ENCODE measurements around the gene NUDT4. TPM values are rescaled to one million over a fixed set of nuclear protein-coding genes. Genes with fewer than 3 reads are reported as not detected.

Gene NUDT4
- total RNA-seq, 1 donor from 2014 or later: 37.1 TPM

DNA sequence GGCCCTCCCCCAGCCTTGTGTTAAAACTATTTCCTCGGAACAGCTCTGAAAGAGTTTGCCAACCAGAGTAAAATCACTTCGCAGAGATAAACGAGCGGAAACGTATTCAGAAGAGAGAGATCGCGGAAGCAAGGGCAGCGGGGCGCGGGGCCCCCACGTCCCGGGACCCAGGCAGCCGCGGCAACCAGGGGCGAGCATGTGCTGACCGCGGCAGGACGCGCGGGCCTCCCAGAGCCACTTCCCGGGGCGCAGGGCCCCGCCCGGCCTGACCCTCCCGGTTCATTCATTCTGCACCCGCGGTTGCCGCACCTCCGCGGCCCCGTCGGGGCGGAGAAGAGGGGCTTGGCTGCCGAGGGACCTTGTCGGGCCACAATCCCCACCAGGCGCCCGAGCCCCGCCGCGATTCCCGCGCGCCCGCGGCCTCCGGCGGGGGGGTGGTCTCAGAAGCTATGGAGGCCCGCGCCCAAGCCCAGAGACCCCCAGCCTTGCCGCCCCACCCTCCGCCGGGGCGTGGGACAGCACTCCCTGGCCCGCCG is 63.4 kb downstream of the NUDT4 start:
- H3K36me3 ChIP-seq: no peaks in the 10 kb centered on the region
- H3K27ac ChIP-seq: peak overlapping the region; percentile 92
- TF ChIP-seq POLR2AphosphoS5 (IDR thresholded peaks at IDR 0.05; ENCODE audit: insufficient read depth in 1 of 2, low read depth in 1 of 2) (no peak), POLR2A (IDR thresholded peaks at IDR 0.05) (no peak)
- TF ChIP-seq, protein P1, sequence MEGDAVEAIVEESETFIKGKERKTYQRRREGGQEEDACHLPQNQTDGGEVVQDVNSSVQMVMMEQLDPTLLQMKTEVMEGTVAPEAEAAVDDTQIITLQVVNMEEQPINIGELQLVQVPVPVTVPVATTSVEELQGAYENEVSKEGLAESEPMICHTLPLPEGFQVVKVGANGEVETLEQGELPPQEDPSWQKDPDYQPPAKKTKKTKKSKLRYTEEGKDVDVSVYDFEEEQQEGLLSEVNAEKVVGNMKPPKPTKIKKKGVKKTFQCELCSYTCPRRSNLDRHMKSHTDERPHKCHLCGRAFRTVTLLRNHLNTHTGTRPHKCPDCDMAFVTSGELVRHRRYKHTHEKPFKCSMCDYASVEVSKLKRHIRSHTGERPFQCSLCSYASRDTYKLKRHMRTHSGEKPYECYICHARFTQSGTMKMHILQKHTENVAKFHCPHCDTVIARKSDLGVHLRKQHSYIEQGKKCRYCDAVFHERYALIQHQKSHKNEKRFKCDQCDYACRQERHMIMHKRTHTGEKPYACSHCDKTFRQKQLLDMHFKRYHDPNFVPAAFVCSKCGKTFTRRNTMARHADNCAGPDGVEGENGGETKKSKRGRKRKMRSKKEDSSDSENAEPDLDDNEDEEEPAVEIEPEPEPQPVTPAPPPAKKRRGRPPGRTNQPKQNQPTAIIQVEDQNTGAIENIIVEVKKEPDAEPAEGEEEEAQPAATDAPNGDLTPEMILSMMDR (IDR thresholded peaks at IDR 0.05): no peak
- no peak for DNase-seq (ENCODE audit: extremely low spot score in 2 of 2)
- H3K4me1 ChIP-seq: peaks cover 54% of the 10 kb centered on the region
- peak overlapping the region; percentile 81 to 99 for H3K4me3 ChIP-seq
- intact Hi-C loops (cut with DNase I): no loop called here
- H3K9me3 ChIP-seq: no peaks in the 10 kb centered on the region
- no peaks in the 10 kb centered on the region for H3K27me3 ChIP-seq

DNA sequence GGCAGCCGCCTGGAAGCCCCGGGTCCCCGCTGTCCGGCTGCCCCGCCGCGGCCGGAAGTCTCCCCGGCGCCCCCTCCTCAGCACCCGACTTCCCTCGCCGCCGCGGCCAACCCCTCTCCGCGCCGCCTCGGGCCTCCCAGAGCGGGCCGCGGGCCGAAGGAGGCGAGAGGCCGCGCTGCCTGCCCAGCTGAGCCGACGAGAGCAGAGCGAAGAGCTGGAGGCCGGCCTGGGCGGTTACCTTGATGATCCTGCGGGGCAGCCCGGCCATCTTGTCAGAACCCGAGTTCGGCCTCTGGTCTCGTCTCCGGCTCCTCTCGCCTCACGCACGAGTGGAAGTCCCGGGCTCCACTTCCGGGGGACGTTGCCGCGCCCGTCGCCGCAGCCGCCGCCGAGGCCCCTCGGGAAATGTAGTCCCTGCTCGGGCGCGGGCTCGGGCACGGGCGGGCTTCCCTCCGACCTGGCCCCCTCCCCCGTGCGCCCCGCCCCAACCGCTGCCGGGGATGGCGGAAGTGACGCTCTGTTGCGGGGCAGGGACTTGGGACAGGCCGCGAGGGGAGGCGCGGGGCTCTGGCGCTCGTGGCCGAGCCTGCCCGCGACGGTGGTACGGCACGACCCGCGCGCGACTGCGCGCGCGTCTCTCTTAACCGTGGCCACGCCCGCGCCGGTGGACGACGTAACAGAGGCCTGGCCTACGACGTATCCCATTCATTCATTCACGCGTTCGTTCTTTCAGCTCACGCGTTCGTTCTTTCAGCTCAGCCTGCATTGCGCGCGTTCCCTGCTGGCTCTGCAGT is 64.1 kb downstream of the NUDT4 start, which contains the start of gene UBE2N:
TSS of gene UBE2N (minus strand) at position 331 of the 794 bp plus-strand sequence. CDS start at position 268, 63 bp downstream.
- DNase-seq (ENCODE audit: extremely low spot score in 2 of 2): peak in 1 of 2 donors; percentile 96
- intact Hi-C loops (cut with DNase I): no loop called here
- H3K27me3 ChIP-seq: no peaks in the 10 kb centered on the region
- H3K27ac ChIP-seq: peak within 1 kb of the TSS; percentile 92
- H3K9me3 ChIP-seq: no peaks in the 10 kb centered on the region
- peak within 1 kb of the TSS; percentile 81 to 99 for H3K4me3 ChIP-seq
- H3K4me1 ChIP-seq: peaks cover 48% of the 10 kb centered on the region
- peak in 1 of 2 donors; percentile 80 for TF ChIP-seq POLR2AphosphoS5 (IDR thresholded peaks at IDR 0.05; ENCODE audit: insufficient read depth in 1 of 2, low read depth in 1 of 2)
- TF ChIP-seq POLR2A (IDR thresholded peaks at IDR 0.05): peak in 1 of 2 donors; percentile 44
- TF ChIP-seq, protein P1 (IDR thresholded peaks at IDR 0.05): no peak
- no peaks in the 10 kb centered on the region for H3K36me3 ChIP-seq

DNA sequence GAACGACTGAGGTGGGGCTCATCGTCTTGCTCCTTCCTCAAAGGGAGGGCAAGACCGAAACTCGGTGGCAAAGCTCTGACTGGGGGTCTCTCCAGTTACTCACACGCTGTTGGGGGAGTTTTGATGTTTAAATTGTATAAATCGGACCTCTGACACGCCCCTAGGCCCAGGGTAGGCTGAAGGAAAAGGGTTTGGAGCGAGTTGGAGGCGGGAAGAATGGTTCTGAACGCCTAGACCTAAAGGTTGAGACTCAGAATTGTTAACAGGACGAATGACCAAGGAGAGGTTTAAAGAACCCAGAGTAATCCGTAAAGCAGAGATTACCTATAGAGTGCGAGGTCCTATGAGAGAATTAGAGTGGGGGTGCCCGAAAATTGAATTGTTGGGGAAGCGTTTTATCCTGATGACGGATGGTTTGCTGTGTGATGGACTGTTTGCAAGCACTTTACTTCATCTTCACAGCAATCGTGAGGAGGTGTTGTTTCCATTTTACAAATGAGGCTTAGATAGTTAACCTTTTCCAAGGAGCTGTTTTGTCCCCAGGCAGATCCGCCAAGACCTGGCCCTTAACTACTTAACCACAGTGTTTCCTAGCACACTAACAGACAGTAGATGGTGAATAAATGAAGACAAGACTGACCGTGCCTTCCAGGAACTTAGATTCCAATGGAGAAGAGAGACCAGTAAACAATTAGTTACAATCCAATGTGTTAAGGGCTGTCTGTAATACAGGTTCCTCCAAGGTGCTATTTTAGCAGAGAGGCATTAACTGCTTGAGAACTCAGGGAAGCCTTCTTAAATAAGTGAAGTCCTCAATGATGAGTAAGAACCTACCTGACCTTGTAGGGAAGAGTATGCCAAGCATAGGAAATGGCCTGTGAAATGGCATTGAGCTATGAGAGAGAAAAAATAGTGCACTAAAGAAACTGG is 65.0 kb downstream of the NUDT4 start:
- no peak for DNase-seq (ENCODE audit: extremely low spot score in 2 of 2)
- H3K4me3 ChIP-seq: peak overlapping the region; percentile 81 to 99
- no peaks in the 10 kb centered on the region for H3K36me3 ChIP-seq
- peaks cover 40% of the 10 kb centered on the region for H3K4me1 ChIP-seq
- no peaks in the 10 kb centered on the region for H3K9me3 ChIP-seq
- TF ChIP-seq POLR2AphosphoS5 (IDR thresholded peaks at IDR 0.05; ENCODE audit: insufficient read depth in 1 of 2, low read depth in 1 of 2) (no peak), POLR2A (IDR thresholded peaks at IDR 0.05) (no peak)
- TF ChIP-seq, protein P1 (IDR thresholded peaks at IDR 0.05): no peak
- intact Hi-C loops (cut with DNase I): no loop called here
- peak overlapping the region; percentile 92 for H3K27ac ChIP-seq
- H3K27me3 ChIP-seq: no peaks in the 10 kb centered on the region

DNA sequence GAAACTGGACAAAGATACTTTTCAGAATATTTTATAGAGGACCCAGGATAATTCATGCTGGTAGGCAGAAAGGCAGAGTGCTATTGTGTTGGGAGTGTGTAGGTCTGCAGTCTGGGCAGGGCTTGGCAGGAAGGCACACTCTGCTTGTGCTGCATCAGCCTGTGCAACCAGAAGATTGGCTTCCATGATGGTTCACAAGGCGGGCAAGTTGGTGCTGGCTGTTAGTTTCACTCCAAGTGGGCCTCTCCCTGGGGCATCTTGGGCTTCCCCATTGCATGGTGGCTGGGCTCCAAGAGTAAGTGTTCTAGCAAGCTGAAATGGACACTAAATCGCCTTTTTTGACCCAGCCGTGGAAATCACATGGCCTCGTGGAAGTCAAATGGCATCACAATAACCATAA is 65.9 kb downstream of the NUDT4 start:
- Histone ChIP-seq H3K27me3 (no peaks in the 10 kb centered on the region), H3K36me3 (no peaks in the 10 kb centered on the region), H3K4me1 (peaks cover 33% of the 10 kb centered on the region), H3K27ac (no peak overlapping the region), H3K4me3 (no peak overlapping the region), H3K9me3 (no peaks in the 10 kb centered on the region)
- TF ChIP-seq POLR2AphosphoS5 (IDR thresholded peaks at IDR 0.05; ENCODE audit: insufficient read depth in 1 of 2, low read depth in 1 of 2) (no peak), POLR2A (IDR thresholded peaks at IDR 0.05) (no peak)
- TF ChIP-seq, protein P1 (IDR thresholded peaks at IDR 0.05): no peak
- intact Hi-C loops (cut with DNase I): no loop called here
- no peak for DNase-seq (ENCODE audit: extremely low spot score in 2 of 2)

Data from vagina (tissue), 2 donors.